PC-3 (cell line): ENCODE data around the gene MYADM. TPM values are rescaled to one million over a fixed set of nuclear protein-coding genes. Genes with fewer than 3 reads are reported as not detected.

Experiments
- ATAC-seq: fragments of 200-7000 bp; cut with Tn5 transposase; 2 replicates; pipeline ENCODE4 v1.9.1; 2020; ENCODE audit warnings: mild to moderate bottlenecking, moderate library complexity
- BruUV-seq: library from RNA; stranded (reverse); fragments of 400-500 nt; replicated peaks from 2 replicates; lab custom pipeline; 2021; lab: Mats Ljungman, UMichigan
- CTCF ChIA-PET: fragments of 300-600 bp; sonication (Branson Sonifier 250); formaldehyde crosslinking; loops from one replicate; lab custom pipeline; 2022; ENCODE audit warnings: antibody characterized with exemption; lab: Charles Lee
- POLR2A ChIA-PET: fragments of 300-600 bp; sonication (Branson Sonifier 250); formaldehyde crosslinking; loops from one replicate; lab custom pipeline; 2022; ENCODE audit warnings: antibody characterized with exemption; ENCODE audit not compliant: unreplicated experiment; lab: Charles Lee
- DNase-seq: peaks from one replicate; pipeline ENCODE4 v3.0.0-alpha.2; 2015
- H2AFZ ChIP-seq: fragments of 300-600 bp; sonication (generic); 2 replicates; pipeline ENCODE4 v1.6.0; 2016; ENCODE audit warnings: antibody characterized with exemption, low read length
- H3F3A ChIP-seq: fragments of 300-600 bp; sonication (generic); one replicate; pipeline ENCODE4 v1.6.0; 2017; ENCODE audit warnings: antibody characterized with exemption, low read length, control low read depth, mild to moderate bottlenecking; ENCODE audit not compliant: unreplicated experiment
- H3K27ac ChIP-seq: fragments of 300-600 bp; sonication (generic); 2 replicates; pipeline ENCODE4 v1.5.1; 2016; ENCODE audit warnings: mild to moderate bottlenecking, low read length
- H3K27me3 ChIP-seq: fragments of 300-600 bp; sonication (generic); 2 replicates; pipeline ENCODE4 v1.6.1; 2016; ENCODE audit warnings: low read length, mixed read lengths
- H3K36me3 ChIP-seq: fragments of 300-600 bp; sonication (generic); 2 replicates; pipeline ENCODE4 v1.6.1; 2016; ENCODE audit warnings: low read depth, mixed run types, low read length, mixed read lengths
- H3K4me1 ChIP-seq: fragments of 300-600 bp; sonication (generic); 2 replicates; pipeline ENCODE4 v1.5.1; 2016; ENCODE audit warnings: low read length; ENCODE audit not compliant: insufficient read depth
- H3K4me2 ChIP-seq: fragments of 300-600 bp; sonication (generic); 2 replicates; pipeline ENCODE4 v1.6.0; 2016; ENCODE audit warnings: low read length
- H3K4me3 ChIP-seq: fragments of 300-600 bp; sonication (generic); 2 replicates; pipeline ENCODE4 v1.5.1; 2016; ENCODE audit warnings: mild to moderate bottlenecking, low read length, mixed read lengths
- H3K79me2 ChIP-seq: fragments of 300-600 bp; sonication (generic); 2 replicates; pipeline ENCODE4 v1.6.1; 2017; ENCODE audit warnings: low read length, mixed read lengths
- H3K9ac ChIP-seq: fragments of 300-600 bp; sonication (generic); 2 replicates; pipeline ENCODE4 v1.6.0; 2016; ENCODE audit warnings: mild to moderate bottlenecking, low read length
- H3K9me2 ChIP-seq: fragments of 300-600 bp; sonication (generic); replicated peaks from 2 replicates; pipeline ENCODE4 v1.6.1; 2016; ENCODE audit warnings: mixed run types, low read length, mixed read lengths
- H3K9me3 ChIP-seq: fragments of 300-600 bp; sonication (generic); 2 replicates; pipeline ENCODE4 v1.6.1; 2016; ENCODE audit warnings: low read length, mixed read lengths
- H4K20me1 ChIP-seq: fragments of 300-600 bp; sonication (generic); 2 replicates; pipeline ENCODE4 v1.6.1; 2016; ENCODE audit warnings: low read length, mixed read lengths
- CTCF ChIP-seq: fragments of 300-600 bp; sonication (generic); conservative IDR thresholded peaks from 2 replicates; pipeline ENCODE4 v1.5.1; 2017; ENCODE audit warnings: antibody characterized with exemption, low read depth, mild to moderate bottlenecking, low read length
- EZH2 ChIP-seq: fragments of 300-600 bp; sonication (generic); IDR thresholded peaks from one replicate; pipeline ENCODE4 v1.6.1; 2017; ENCODE audit warnings: antibody characterized with exemption, mild to moderate bottlenecking, low read length; ENCODE audit not compliant: unreplicated experiment
- EZH2phosphoT487 ChIP-seq: fragments of 300-600 bp; sonication (generic); IDR thresholded peaks from 2 replicates; pipeline ENCODE4 v1.6.1; 2018; ENCODE audit warnings: mild to moderate bottlenecking, antibody characterized with exemption, low read length, borderline replicate concordance
- intact Hi-C: fragments of 100-400 bp; cut with micrococcal nuclease; formaldehyde crosslinking; loops from 2 replicates; pipeline ENCODE4 v1.9.0; 2023
- total RNA-seq: library from RNA; depleted of rRNA; stranded (reverse); fragments of >200 nt; gene quantifications from 2 replicates; pipeline ENCODE4 v1.2.3, GENCODE V29; 2014

The MYADM gene
- total RNA-seq, 1 experiment from 2014 or later = 63.5 TPM

- H3K9me3 ChIP-seq = no peaks in the 10 kb centered on the region
- peaks cover 20% of the 10 kb centered on the region for H3K4me1 ChIP-seq
- no peaks in the 10 kb centered on the region for H3K36me3 ChIP-seq
- H3K4me2 ChIP-seq = no peak overlapping the region
- H3K9ac ChIP-seq = no peak overlapping the region
- no peaks in the 10 kb centered on the region for H3K79me2 ChIP-seq
- H3K27me3 ChIP-seq = peaks cover 33% of the 10 kb centered on the region
- H3K27ac ChIP-seq = no peak overlapping the region
- H4K20me1 ChIP-seq = no peaks in the 10 kb centered on the region
- DNase-seq (no peak), ATAC-seq (no peak)
- BruUV-seq = no TSS peak
- TF ChIP-seq EZH2 (no peak), EZH2phosphoT487 (no peak; the same call in 1 of the 2 replicates), CTCF (no peak)
- intact Hi-C loops = no loop called here
- no peaks in the 10 kb centered on the region for H3K9me2 ChIP-seq
- POLR2A ChIA-PET = no interaction called here
- H2AFZ ChIP-seq = no peak overlapping the region
- H3K4me3 ChIP-seq = no peak overlapping the region
- CTCF ChIA-PET = interaction anchor here (0.7 kb wide), 1 partner anchor 18 kb away, joined by 3 read pairs; no protein-coding TSS in a partner anchor
- no peaks in the 10 kb centered on the region for H3F3A ChIP-seq
Observed at GRCh38 chr19:53883231-53883661, 15.6 kb downstream of the MYADM start.

GRCh38 chr19:53883741-53884140, 16.1 kb downstream of the MYADM start:
- H3F3A ChIP-seq = no peaks in the 10 kb centered on the region
- H4K20me1 ChIP-seq = no peaks in the 10 kb centered on the region
- H3K9ac ChIP-seq = no peak overlapping the region
- H2AFZ ChIP-seq = no peak overlapping the region
- H3K79me2 ChIP-seq = no peaks in the 10 kb centered on the region
- no peak overlapping the region for H3K4me2 ChIP-seq
- H3K27me3 ChIP-seq = peaks cover 33% of the 10 kb centered on the region
- ChIA-PET POLR2A (interaction anchor here (0.7 kb wide), 1 partner anchor 16 kb away, joined by 4 read pairs; the partner anchor contains the start of gene MYADM), CTCF (interaction anchor here (0.7 kb wide), 1 partner anchor 17 kb away, joined by 3 read pairs; no protein-coding TSS in a partner anchor)
- no peak overlapping the region for H3K27ac ChIP-seq
- no peaks in the 10 kb centered on the region for H3K36me3 ChIP-seq
- ATAC-seq (no peak), DNase-seq (no peak)
- no peaks in the 10 kb centered on the region for H3K9me3 ChIP-seq
- no peak for TF ChIP-seq CTCF
- TF ChIP-seq EZH2phosphoT487 = no peak
- TF ChIP-seq EZH2 = no peak
- H3K9me2 ChIP-seq = no peaks in the 10 kb centered on the region
- BruUV-seq = no TSS peak
- intact Hi-C loops = no loop called here
- peaks cover 20% of the 10 kb centered on the region for H3K4me1 ChIP-seq
- H3K4me3 ChIP-seq = no peak overlapping the region

- H3K9me3 ChIP-seq = no peaks in the 10 kb centered on the region
- H3K36me3 ChIP-seq = no peaks in the 10 kb centered on the region
- no peaks in the 10 kb centered on the region for H4K20me1 ChIP-seq
- H3K27me3 ChIP-seq = peaks cover 33% of the 10 kb centered on the region
- no TSS peak for BruUV-seq
- no peak overlapping the region for H3K4me2 ChIP-seq
- no peak overlapping the region for H2AFZ ChIP-seq
- intact Hi-C loops = no loop called here
- no peaks in the 10 kb centered on the region for H3K9me2 ChIP-seq
- no peaks in the 10 kb centered on the region for H3K79me2 ChIP-seq
- H3K4me3 ChIP-seq = no peak overlapping the region
- no peak for TF ChIP-seq EZH2phosphoT487
- TF ChIP-seq CTCF = no peak
- no peak for TF ChIP-seq EZH2
- no peak overlapping the region for H3K27ac ChIP-seq
- ATAC-seq (no peak), DNase-seq (no peak)
- ChIA-PET POLR2A (interaction anchor here (0.7 kb wide), 1 partner anchor 17 kb away, joined by 4 read pairs; the partner anchor contains the start of gene MYADM), CTCF (no interaction called here)
- H3K9ac ChIP-seq = no peak overlapping the region
- peaks cover 17% of the 10 kb centered on the region for H3K4me1 ChIP-seq
- H3F3A ChIP-seq = no peaks in the 10 kb centered on the region
Observed at GRCh38 chr19:53884256-53884655, 16.6 kb downstream of the MYADM start.
